Left colon (tissue), 2 donors: ENCODE results near the gene GBP6. TPM values are rescaled to one million over a fixed set of nuclear protein-coding genes. Genes with fewer than 3 reads are reported as not detected.
"Not testable (repeated sequence)": the region's sequence is repeated elsewhere in the genome, so short reads cannot be mapped to it uniquely, and the experiment has no call there.

Experiments
- ATAC-seq: fragments of 200-7000 bp; cut with Tn5 transposase; one replicate; pipeline ENCODE4 v1.9.1; 2020; ENCODE audit warnings: mild to moderate bottlenecking, moderate library complexity
- DNase-seq, 2 donors: peaks; one replicate each; pipeline ENCODE4 v3.0.0-alpha.2; 2020
- intact Hi-C, 2 donors: fragments of 100-400 bp; cut with DNase I in 1 of 2; cut with micrococcal nuclease in 1 of 2; formaldehyde crosslinking; loops; one replicate each; pipeline versions ENCODE4 v1.11.2 to v1.14.0; 2022; cut with DNase I, micrococcal nuclease
- total RNA-seq, 2 donors: library from RNA; stranded (reverse); fragmentation: NEBNext Ultra II Directional; extraction: Animal tissue kit (Norgen Biotek cat#: 25700); gene quantifications; one replicate each; pipeline ENCODE4 v1.2.1, GENCODE V29; 2021
- donor health status: DM: no; HTN: no; CAD: no.
- donor health status: DM: yes; HTN: yes; CAD: no.

GBP6 gene
- total RNA-seq, 2 donors from 2014 or later: not detected

DNA sequence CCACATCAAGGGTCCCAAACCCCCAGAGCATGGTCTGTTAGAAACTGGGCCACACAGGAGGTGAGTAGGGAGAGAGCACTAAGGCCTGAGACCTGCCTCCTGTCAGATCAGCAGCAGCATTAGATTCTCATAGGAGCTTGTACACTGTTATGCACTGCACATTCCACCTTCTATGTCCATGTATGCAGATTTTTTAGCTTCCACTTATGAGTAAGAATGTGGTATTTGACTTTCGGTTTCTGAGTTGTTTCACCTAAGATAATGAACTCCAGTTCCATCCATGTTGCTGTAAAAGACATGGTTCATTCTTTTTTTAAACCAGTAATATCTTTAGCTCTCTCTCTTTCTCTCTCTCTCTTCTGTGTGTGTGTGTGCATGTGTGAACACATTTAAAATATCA is 663 bp upstream of the GBP6 start:
- intact Hi-C loops: no loop called here
- no peak for DNase-seq
- no peak for ATAC-seq

DNA sequence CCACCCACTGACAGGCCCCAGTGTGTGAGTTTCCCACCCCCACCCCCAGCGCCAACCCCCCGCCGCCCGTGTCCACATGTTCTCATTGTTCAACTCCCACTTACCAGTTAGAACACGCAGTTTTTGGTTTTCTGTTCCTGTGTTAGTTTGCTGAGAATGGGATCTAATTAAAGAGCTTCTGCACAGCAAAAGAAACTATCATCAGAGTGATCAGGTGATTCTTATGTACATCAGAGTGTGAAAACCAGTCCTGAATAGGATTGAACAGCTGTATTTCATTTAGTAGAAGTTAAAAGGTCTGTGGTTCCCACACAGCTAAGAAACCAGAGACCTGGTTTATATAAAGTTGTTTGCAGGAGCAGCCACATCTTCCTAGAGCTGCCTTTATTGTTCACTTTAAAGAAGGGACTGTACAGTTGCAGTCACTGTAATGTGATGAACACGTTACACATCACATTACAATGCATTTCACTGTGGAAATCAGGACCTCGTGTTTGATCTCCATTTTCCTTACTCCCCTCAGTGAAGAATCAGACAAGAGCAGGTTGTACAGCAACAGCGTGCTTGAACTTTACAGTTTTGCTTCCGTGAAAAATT is 1.2 kb downstream of the GBP6 start:
- DNase-seq (no peak), ATAC-seq (no peak)
- intact Hi-C loops: no loop called here

DNA sequence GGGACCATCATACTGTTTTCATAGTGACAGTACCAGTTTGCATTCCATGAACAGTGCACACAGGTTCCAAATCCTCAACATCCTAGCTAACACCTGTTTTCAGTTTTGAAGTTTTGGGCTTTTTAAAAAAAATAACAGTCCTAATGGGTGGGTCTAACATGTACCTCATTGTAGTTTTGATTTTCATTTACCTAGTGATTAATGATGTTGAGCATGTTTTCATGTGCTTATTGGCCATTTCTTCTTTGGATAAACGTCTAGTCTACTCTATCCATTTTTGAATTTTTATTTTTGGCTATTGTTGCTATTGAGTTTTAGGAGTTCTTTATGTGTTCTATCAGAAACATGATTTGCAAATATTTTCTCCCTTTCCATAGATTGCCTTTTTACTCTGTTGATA is 3.4 kb downstream of the GBP6 start:
- ATAC-seq (no peak), DNase-seq (no peak)
- intact Hi-C loops: no loop called here

DNA sequence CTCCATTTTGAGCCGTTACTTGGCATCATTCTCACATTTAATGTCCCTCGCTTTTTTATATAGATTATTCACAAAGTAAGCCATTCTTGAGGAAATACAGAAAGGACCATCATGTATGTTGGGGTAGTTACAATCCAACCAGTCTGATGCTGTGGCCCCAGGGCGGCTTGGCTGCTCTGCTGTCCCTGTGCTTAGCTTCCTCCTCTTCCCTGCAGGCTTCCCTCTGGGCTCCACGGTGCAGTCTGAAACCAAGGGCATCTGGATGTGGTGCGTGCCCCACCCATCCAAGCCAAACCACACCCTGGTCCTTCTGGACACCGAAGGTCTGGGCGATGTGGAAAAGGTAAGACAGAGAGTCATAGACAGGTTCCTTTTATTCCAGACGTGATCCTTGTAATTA is 5.5 kb downstream of the GBP6 start:
- no peak for DNase-seq
- no peak for ATAC-seq
- intact Hi-C loops: no loop called here

DNA sequence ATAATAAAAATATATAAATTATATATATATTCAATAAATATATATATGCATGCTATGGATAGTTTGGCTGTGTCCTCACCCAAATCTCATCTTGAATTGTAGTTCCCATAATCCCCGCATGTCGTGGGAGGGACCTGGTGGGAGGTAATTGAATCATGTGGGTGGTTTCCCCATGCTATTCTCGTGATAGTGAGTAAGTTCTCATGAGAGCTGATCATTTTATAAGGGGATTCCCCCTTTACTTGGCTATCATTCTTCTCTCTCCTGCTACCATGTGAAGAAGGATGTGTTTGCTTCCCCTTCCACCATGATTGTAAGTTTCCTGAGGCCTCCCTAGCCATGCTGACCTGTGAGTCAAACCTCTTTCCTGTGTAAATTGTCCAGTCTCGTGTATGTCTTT is 10.0 kb downstream of the GBP6 start:
- ATAC-seq, intact Hi-C loops, DNase-seq: not testable (repeated sequence)

DNA sequence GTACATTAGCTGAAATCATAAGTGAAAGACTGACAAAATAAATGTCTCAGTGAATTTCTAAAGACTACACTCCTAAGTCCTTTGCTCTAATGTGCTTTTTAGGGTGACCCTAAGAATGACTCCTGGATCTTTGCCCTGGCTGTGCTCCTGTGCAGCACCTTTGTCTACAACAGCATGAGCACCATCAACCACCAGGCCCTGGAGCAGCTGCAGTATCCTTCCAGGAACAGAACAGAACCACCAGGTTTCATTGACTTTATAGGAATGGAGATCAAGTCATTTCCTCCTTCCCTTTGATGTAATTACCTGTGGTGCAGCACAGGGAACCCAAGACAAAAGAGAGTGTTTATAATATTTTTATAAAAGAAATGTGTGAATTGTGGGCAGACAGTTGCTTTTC is 14.1 kb downstream of the GBP6 start:
- DNase-seq (no peak), ATAC-seq (no peak)

DNA sequence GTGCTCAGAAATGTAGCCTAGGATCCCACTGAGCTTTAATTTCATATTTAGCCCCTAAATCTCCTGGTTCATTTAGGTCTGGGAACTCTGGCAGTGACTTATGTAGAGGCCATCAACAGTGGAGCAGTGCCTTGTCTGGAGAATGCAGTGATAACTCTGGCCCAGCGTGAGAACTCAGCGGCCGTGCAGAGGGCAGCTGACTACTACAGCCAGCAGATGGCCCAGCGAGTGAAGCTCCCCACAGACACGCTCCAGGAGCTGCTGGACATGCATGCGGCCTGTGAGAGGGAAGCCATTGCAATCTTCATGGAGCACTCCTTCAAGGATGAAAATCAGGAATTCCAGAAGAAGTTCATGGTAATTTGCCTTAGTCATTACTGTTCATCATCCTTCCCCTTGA is 17.8 kb downstream of the GBP6 start:
- ATAC-seq (no peak), DNase-seq (no peak)
- intact Hi-C loops: no loop called here

More for the DNA sequence above, 14.1 kb downstream of the GBP6 start:
- intact Hi-C loops: no loop called here

DNA sequence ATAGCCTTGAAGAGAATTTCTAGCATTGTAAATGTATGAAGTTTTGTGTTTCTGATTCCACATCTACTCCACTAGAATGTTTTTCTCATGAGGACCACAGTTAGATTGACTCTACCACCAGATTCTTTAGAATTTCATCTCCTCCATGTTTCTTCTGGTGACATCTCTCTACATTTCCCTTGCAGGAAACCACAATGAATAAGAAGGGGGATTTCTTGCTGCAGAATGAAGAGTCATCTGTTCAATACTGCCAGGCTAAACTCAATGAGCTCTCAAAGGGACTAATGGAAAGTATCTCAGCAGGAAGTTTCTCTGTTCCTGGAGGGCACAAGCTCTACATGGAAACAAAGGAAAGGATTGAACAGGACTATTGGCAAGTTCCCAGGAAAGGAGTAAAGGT is 18.6 kb downstream of the GBP6 start:
- intact Hi-C loops: no loop called here
- ATAC-seq (no peak), DNase-seq (no peak)

DNA sequence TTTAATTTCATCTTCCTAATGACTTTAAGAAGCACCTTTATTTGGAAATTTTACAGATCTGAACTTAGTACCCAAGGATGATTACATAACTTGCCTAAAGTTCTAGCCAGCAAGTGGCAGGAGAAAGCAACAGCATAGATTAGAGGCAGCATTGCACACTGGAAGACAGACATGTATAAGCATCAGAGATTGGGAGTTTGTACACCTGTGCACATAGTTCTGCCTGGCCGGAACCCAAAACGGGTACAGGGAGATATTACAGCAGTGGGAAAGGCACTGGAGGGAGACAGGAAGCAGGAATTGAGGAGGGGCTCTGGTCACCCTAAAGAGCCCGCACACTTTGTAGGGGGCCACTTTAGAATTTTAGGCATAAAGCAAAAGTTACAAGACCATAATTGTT is 19.3 kb downstream of the GBP6 start:
- intact Hi-C loops: no loop called here
- ATAC-seq (no peak), DNase-seq (no peak)

DNA sequence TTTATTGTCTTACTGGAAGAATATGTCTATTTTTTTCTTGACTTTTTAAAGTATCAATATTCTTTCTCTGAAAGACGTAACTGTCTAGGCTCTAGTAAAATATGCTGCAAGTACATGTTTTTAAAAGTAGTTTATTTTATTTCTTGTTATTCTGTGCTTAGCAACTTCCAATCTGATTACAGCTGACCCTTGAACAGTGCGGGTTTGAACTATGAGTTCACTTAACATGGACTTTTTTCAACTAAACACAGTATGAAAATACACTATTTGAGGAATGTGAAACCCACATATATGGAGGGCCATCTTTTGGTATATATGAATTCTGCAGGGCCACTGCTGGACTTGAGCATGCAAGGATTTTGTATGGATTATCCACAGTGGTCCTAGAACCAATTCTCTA is 26.8 kb downstream of the GBP6 start:
- DNase-seq (no peak), ATAC-seq (no peak)
- intact Hi-C loops: no loop called here

DNA sequence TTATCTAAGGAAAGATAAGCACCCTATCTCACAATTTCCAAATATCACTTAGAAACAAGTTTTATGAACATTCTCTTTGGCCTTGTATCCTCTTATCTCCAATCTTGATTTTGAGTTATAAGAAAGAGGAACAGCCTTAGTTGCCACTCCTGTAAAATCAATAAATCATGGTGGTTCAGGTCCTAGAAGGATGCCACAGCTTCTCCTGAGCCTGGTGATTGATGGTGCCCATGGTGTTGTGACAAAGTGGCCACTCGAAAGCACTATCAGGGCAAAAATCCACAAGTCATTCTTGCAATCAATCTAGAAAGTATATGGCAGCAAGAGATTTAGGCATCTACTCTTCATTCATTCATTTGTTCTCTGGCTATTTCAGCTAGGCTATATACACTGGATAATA is 27.8 kb downstream of the GBP6 start:
- ATAC-seq (no peak), DNase-seq (no peak)
- intact Hi-C loops: no loop called here

DNA sequence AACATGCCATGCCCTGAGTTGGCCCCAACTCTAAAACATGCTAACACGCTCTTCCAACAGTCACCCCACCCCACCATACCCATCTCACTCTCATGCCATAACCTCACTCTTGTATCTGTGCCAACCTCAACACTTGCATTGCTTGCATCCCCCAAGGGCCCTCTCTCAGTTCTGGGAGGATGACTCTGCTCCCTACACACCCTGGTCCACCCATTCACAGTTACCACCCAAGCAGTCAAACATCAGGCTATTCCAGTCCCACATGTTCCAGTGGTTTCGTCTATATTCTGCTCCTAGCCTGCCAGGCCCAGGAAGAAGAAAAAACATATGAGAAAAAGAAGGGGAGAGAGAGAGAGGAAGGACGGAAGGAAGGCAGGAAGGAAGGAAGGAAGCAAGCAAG is 31.0 kb downstream of the GBP6 start:
- no peak for DNase-seq
- intact Hi-C loops: no loop called here
- no peak for ATAC-seq

DNA sequence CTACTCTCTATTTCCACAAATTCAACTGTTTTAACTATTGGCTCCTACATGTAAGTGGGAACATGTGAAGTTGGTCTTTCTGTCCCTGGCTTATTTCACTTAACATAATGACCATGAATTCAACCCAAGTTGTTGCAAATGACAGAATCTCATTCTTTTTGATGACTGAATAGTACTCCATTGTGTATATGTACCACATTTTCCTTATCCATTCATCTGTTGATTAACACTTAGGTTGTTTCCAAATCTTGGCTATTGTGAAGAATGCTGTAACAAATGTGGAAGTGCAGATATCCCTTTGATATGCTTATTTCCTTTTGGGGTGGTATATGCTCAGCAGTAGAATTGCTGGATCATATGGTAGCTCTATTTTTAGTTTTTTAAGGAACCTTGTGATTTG is 33.0 kb downstream of the GBP6 start:
- ATAC-seq (no peak), DNase-seq (no peak)
- intact Hi-C loops: no loop called here

DNA sequence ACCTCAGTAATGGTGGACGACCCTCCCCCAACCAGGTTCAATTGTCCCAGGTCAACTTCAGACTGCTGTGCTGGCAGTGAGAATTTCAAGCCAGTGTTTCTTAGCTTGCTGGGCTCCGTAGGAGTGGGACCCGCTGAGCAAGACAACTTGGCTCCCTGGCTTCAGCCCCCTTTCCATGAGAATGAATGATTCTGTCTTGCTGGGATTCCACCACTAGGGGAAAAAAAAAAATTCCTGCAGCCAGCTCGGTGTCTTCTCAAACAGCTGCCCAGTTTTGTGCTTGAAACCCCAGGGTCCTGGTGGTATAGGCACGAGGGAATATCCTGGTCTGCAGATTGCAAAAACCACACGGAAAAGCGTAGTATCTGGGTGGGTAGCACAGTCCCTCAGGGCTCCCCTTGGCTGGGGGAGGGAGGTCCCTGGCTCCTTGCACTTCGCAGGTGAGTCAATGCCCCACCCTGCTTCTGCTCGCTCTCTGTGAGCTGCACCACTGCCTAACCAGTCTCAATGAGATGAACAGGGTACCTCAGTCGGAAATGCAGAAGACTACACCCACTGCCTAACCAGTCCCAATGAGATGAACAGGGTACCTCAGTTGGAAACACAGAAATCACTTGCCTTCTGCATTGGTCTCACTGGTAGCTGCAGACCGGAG is 41.5 kb downstream of the GBP6 start:
- ATAC-seq (no peak), DNase-seq (no peak)
- intact Hi-C loops: no loop called here

DNA sequence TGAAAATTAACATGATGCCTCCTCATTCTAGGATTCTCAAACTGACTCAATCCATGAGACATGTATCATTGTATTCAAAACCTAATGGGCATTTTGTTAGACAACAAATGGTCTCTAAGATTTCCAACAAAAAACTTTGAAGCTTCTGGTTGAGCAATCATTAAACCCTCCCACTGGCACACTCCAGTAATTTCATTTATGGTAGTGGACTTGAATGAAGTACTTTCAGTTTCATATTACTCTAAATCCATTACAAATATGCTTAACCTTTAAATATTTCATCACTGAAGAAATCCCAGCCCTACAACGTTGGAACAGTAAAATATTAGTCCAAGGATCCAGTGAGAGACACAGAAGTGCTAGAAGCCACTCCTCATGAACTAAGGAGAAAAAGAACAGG is 43.5 kb downstream of the GBP6 start:
- DNase-seq: no peak
- intact Hi-C loops: no loop called here

DNA sequence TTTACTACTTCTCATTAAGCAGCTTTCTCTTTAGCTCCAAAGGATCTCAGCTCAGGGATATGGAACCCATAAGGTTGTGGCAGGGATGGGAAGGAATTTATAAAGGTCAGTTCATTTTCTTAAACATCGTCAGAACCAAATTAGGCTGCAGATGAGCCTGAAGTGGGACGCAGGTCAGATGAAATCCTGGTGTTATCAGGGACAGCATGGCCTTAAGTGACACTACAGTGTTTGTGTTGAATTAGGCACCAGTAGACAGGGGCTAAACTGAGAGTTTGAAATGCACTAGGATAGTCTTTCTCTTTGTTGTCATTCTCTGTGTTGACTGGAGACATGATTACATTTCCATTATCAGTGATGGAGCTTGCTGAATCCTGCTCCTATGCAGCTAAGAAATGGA is 43.9 kb downstream of the GBP6 start:
- DNase-seq, intact Hi-C loops, ATAC-seq: not testable (repeated sequence)

More for the DNA sequence above, 43.5 kb downstream of the GBP6 start:
- ATAC-seq: no peak

DNA sequence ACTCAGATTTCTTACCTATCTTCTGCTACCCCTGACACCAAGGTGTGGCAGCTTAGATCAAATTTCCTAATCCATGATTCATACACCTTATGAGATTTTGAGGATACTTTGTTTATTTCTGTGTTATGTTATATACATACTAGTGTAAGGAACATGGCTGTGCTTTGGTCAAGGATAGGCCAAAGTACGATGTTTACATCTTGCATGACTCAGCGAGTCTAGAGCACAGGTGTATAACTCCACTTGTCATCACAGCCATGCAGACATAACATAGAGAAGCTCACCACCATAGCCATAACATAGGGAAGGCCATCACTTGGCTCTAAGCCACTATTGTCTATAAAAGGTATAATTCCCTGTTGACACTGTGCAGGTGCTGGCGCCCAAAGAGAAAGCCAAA is 61.2 kb downstream of the GBP6 start:
- ATAC-seq (peak; percentile 73), DNase-seq (no peak)
- intact Hi-C loops: no loop called here

DNA sequence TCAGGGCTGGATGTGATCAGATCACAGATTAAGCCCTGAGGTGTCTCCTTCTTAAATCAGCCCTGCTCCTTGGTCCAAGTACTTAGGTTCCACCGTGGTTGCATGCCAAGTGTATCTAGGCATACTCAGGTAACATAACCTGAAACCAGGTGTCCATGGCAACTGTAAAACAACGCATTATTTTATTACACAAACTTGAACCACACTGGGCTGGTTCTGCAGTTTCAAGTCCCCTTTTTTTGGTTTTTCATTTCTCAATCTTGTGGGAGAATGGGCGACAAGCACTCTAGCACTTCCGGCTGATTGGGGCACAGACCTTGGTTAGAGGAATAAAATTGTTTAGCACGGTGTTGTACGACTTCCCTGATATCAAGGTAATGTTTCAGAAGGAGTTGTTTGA is 65.2 kb downstream of the GBP6 start:
- intact Hi-C loops: no loop called here
- ATAC-seq (no peak), DNase-seq (no peak)

DNA sequence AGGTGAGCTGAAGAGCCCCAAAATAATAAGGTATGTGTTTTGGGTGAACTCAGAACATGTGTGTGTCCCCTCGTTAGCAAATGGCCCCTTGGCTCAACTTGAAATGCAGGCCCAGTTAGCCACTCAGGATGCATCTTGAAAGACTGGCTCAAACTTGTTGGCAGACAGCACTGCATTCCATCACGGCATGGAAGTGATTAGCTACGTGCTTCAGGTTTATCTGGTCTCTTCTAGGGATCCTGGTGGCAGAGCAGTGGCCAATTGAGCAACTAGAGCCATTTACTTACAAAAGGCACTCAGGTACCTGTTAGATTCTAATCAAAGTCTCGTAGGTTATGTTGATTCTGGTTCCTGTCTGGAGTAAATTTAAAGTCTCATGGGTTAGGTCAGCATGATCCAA is 65.8 kb downstream of the GBP6 start:
- DNase-seq, ATAC-seq, intact Hi-C loops: not testable (repeated sequence)

DNA sequence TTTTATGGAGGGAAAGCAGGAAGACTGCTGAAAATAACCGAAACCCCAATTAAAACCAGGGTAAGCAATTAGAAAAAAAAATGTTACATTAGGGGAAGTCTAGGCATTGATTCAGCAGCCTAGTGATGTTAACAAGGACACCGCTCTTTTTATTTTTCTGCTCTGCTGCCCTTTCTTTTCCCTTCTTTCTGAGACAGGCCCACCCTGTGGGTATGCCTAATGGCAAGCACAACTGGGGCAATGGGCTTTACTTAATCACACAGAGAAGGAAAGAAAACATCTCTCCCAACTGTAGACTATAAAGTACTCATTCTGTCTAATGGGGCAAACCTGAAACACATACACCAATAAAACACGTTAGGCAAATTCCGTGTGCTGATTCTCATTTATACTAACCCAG is 69.6 kb downstream of the GBP6 start:
- no peak for ATAC-seq
- DNase-seq: no peak
- intact Hi-C loops: no loop called here
